ENCODE results near the gene SERPINC1.
"Not testable (repeated sequence)": the region's sequence is repeated elsewhere in the genome, so short reads cannot be mapped to it uniquely, and the experiment has no call there.

The SERPINC1 gene

DNA sequence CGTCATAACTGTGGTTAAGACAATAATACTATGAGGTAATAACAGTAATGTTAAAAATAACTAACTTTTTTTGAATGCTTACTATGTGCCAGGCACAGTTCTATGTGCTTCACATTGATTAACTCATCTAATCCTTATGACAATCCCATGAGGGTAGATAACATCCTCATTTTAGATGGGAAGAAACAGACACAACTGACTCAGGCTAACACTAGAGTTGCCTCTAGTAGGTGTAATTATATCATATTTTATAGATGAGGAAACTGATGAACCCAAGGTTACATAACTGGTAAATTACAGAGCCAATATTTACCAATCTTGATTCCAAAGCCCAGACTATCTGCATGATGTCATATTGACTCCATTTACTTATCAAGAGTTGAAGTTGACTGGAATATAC lies 23.5 kb downstream of the SERPINC1 start:
- no peak for DNase-seq (ENCODE audit: low read depth in 1 of 2, low spot score in 1 of 2)

DNA sequence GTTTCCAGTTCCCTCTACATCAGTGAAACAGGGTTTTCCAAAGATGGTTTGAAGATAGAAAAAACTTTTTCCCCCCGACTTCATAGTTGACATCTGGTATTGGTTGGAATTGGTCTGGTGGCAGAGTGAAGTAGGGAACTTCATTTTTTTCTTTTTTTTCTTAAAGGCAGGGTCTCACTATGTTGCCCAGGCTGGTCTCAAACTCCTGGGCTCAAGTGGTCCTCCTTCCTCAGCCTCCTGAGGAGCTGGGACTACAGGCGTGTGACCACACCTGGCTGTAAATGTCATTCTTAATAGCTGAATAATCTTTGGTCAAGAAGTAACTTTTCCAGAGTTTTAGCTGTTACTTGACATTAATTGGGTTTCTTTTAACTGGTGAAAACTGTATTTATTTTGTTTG lies 27.2 kb downstream of the SERPINC1 start:
- DNase-seq (ENCODE audit: low read depth in 1 of 2, low spot score in 1 of 2), result no peak

DNA sequence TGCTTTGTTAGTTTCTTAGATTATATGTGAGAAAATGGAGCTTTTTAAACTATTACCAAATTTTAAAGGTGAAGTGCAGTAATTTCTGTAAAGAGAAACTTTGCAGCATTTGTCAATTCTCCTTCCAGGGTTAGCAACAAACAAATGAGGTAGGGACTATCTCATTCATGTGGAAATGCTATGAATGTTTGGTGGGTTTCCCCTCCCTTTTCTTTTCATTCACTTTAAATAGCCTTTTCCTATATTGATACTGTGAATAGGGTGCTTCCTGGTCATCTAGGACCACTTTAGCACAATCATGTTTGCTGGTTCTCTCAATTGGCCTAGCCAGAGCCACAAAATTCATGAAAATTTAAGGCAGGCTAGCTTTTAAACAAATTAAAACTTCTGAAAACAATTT lies 28.4 kb downstream of the SERPINC1 start:
- DNase-seq (ENCODE audit: low read depth in 1 of 2, low spot score in 1 of 2), result no peak

GRCh38 chr1:173887627-173888026 lies 29.5 kb downstream of the SERPINC1 start:
- no peak for DNase-seq (ENCODE audit: low read depth in 1 of 2, low spot score in 1 of 2)

DNA sequence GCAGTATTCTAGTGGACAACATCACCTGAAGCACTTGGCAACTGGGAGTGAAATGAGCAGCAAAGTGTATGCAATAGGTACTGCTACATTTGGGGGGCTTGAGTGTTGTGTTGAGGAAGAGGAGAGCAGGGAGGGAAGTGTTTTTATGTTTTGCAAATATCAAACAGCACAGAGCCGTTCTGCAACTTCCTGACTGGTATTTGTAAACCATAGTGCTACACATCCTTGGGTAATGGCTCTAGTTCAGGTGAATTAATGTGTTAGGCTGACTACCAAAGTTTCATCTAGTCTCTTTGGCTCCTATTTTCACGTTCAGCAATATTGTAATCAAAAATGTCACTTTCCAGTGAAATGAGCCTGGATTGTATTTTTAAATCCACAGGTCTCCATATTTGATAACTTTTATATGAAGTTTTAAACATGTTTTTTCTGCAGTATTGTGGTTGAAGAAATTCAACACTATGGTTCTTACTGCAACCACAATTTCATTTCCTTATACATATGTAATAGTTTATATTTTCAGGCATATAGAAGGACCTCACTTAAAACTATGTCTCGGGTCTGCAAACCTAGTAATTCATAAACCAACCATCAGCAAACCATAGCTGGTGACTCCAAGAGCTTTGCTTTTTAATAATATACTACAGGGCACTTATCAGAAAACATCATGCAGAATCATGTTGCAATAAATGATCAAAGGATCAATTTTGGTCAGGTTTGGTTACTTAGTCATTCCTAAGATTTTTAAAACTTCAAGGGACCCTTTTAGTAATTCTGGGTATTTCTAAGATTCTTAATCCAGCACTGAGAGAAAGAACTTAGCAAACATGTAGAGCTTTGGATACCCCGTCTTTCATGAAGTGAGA lies 30.1 kb downstream of the SERPINC1 start:
- no peak for DNase-seq (ENCODE audit: low read depth in 1 of 2, low spot score in 1 of 2)

DNA sequence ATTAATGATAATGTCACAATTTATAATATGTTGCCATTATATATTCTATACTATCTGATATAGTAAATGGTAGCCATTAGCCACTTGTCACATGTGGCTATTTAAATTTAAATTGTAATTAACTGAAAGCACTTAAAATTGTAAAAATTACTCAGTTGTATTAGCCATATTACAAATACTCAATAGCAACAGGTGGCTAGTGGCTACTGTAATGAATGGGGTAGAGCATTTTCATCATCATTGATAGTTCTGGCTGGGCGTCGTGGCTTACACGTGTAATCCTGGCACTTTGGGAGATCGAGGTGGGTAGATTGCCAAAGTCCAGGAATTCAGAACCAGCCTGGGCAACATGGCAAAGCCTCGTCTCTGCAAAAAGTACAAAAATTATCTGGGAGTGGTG lies 32.4 kb downstream of the SERPINC1 start:
- DNase-seq (ENCODE audit: low read depth in 1 of 2, low spot score in 1 of 2), result no peak

GRCh38 chr1:173881117-173881516 lies 36.0 kb downstream of the SERPINC1 start:
- not testable (repeated sequence) for DNase-seq (ENCODE audit: low read depth in 1 of 2, low spot score in 1 of 2)

- no peak for DNase-seq (ENCODE audit: low read depth in 1 of 2, low spot score in 1 of 2)
Measured at GRCh38 chr1:173878251-173878650, 38.9 kb downstream of the SERPINC1 start.

DNA sequence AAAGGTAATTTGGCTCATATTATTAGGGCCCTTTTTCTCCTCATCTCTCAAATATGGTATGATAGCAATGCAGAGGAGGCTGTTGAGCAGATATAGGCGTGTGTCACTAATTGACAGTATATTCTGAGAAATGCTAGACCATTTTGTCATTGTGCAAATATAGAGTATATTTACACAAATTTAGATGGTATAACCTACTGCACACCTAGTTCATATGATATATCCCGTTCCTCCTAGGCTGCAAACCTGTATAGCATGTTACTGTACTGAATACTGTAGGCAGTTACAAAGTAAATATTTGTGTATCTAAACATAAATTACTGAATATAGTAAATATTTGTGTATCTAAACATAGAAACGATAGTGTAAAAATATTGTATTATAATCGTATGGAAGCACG lies 40.4 kb downstream of the SERPINC1 start:
- no peak for DNase-seq (ENCODE audit: low read depth in 1 of 2, low spot score in 1 of 2)

DNA sequence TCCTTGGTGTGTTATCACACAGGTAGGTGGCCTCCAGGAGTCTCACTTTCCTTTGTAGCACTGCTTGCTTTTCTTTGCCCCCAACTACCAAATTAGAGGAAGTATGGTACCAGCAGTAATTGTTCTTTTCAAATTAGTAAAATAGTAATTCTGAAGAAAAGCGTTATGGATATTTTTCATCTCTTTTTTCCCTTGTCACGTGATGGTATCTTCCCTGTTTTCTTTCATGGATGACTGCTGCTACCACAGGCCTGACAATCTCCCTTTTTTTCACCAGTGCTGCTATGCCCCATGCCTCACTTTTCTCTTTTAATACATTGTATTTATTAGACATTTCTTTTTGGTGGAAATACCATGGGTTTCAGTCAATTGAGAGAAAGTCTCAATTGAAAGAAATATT lies 45.6 kb downstream of the SERPINC1 start:
- no peak for DNase-seq (ENCODE audit: low read depth in 1 of 2, low spot score in 1 of 2)

- no peak for DNase-seq (ENCODE audit: low read depth in 1 of 2, low spot score in 1 of 2)
Measured at GRCh38 chr1:173871091-173871490, 46.0 kb downstream of the SERPINC1 start.

- DNase-seq (ENCODE audit: low read depth in 1 of 2, low spot score in 1 of 2), result no peak
Measured at GRCh38 chr1:173870252-173871075, 46.7 kb downstream of the SERPINC1 start.

- DNase-seq (ENCODE audit: low read depth in 1 of 2, low spot score in 1 of 2), result no peak
Measured at GRCh38 chr1:173869021-173869359, 48.1 kb downstream of the SERPINC1 start.

DNA sequence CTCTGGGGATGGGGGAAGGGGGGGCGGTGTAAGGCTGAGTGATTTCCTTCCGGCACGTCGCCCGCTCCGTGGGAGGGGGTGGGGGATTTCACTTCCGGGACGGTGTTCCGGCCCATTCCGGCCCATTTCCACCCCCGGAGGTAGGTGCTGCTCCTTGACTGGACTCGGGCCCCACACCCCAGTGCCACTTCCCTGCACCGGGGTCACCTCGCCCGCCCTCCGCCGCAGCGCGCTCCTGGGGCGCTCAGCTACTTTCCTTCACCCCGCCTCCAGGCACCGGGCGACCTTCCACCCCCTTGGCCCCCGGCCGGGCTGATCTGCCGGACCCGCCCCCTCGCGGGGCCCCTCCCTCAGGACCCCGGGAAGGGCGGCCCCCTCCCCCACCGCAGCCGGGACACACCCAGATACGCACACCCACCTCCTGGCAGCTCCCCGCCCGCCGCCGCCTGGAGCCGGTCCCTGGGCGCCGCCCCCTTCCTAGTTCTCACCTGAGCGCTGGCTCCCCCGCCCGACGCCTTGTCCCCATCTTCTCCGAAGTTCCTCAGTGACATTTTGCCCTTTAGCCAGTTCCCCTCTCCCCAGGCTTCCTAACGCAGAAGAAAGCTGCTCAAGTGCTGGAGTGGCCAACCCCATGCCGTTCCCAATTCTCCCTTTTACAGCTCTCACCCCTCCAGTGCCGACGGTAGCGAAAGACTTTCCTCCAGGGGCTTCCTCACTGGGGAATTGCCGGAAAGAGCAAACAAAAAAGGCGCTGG lies 48.7 kb downstream of the SERPINC1 start, which contains the start of gene ZBTB37:
Gene ZBTB37, plus strand, starts transcription at position 115 of the 755 bp plus-strand sequence. CDS start 1,846 bp downstream, outside the sequence.
- DNase-seq (ENCODE audit: low read depth in 1 of 2, low spot score in 1 of 2), result peak; percentile 87 to 90

DNA sequence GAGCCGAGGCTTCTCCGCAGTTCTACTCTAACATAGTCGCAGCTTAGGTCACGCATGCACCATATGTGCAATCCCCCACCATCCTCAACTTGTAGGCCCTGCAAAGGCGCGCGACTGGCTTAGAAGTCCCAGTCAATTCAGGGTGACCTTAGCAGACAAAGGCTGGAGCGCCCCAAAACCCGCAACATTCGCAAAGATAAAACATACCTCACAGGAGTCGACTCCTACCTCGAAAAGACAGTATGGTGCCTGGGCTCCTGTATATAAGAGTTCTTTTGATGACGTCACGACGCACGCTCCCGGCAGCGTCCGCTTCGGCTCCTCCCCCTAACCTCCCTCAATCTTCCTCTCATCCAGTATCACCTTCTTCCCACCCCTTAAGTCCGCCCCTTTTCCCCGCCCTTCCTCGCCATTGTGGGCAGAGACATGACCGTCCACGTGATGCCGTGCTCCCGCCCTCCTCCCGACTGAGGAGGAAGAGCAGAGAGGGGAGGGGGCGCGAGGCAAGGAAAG lies 49.3 kb downstream of the SERPINC1 start, which contains the start of gene GAS5:
Gene GAS5, minus strand, starts transcription at position 237 of the 513 bp plus-strand sequence.
- DNase-seq (ENCODE audit: low read depth in 1 of 2, low spot score in 1 of 2), result peak; percentile 96 to 97

GRCh38 chr1:173867141-173867752 lies 49.9 kb downstream of the SERPINC1 start:
- peak in 1 of 2 donors; percentile 46 for DNase-seq (ENCODE audit: low read depth in 1 of 2, low spot score in 1 of 2)

DNA sequence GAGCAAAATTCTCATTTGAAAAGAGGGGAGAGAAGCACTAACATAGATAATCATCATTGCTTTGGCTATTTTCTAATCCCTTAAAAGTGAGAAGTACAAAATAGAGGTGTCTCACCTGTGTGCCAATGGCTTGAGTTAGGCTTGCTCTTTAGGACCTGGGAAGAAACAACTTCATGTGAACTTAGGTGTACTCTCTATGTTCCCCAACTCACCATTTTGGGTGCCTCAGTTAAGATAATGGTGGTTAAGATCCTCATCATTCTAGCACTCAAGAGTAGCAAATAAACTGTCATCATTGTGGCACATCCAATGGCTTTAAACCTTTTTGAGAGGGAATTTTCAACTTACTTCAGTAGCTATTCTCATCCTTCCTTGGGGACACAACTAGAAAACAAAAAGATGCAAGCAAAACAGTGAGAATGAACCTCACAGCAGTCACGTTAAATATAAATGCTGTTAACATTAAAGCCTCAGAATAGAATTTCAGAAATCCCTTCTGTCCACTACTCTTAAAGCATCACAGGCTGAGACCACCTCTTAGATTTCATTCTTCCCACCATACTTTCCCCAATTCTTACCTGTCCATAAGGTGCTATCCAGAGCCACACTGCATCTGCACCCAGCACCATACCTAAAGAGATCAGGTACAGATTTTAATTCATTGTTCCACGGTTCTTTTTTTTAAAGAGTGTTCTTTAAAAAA lies 50.6 kb downstream of the SERPINC1 start:
- DNase-seq (ENCODE audit: low read depth in 1 of 2, low spot score in 1 of 2), result no peak

- DNase-seq (ENCODE audit: low read depth in 1 of 2, low spot score in 1 of 2), result no peak
Measured at GRCh38 chr1:173865468-173866164, 51.5 kb downstream of the SERPINC1 start.

- DNase-seq (ENCODE audit: low read depth in 1 of 2, low spot score in 1 of 2), result no peak
Measured at GRCh38 chr1:173864179-173864867, 52.8 kb downstream of the SERPINC1 start.
